ENCODE measurements around the gene CHMP2A.
"Not testable (repeated sequence)": the region's sequence is repeated elsewhere in the genome, so short reads cannot be mapped to it uniquely, and the experiment has no call there.

Gene CHMP2A

GRCh38 chr19:58554494-58555368 is at the start of gene CHMP2A:
Gene CHMP2A, minus strand, starts transcription at chr19:58555105. Its CDS starts 893 bp downstream, at chr19:58554212.
- peak; percentile 98 for DNase-seq (ENCODE audit: low read depth)

GRCh38 chr19:58586133-58586765 is 31.3 kb upstream of the CHMP2A start:
- DNase-seq (ENCODE audit: low read depth): no peak

- DNase-seq (ENCODE audit: low read depth): no peak
Measured at GRCh38 chr19:58585442-58586132, 30.7 kb upstream of the CHMP2A start.

GRCh38 chr19:58584498-58585441 is 29.9 kb upstream of the CHMP2A start:
- DNase-seq (ENCODE audit: low read depth): no peak

GRCh38 chr19:58582985-58583384 is 28.1 kb upstream of the CHMP2A start:
- DNase-seq (ENCODE audit: low read depth): no peak

GRCh38 chr19:58581227-58582141 is 26.6 kb upstream of the CHMP2A start:
- peak; percentile 78 for DNase-seq (ENCODE audit: low read depth)

GRCh38 chr19:58579473-58580142 is 24.7 kb upstream of the CHMP2A start:
- no peak for DNase-seq (ENCODE audit: low read depth)

GRCh38 chr19:58578012-58578925 is 23.4 kb upstream of the CHMP2A start:
- no peak for DNase-seq (ENCODE audit: low read depth)

- not testable (repeated sequence) for DNase-seq (ENCODE audit: low read depth)
Measured at GRCh38 chr19:58577581-58577980, 22.7 kb upstream of the CHMP2A start.

- no peak for DNase-seq (ENCODE audit: low read depth)
Measured at GRCh38 chr19:58575183-58576041, 20.5 kb upstream of the CHMP2A start.

GRCh38 chr19:58573658-58574164 is 18.8 kb upstream of the CHMP2A start:
- DNase-seq (ENCODE audit: low read depth): no peak

- DNase-seq (ENCODE audit: low read depth): peak; percentile 98
Measured at GRCh38 chr19:58572818-58573657, 18.1 kb upstream of the CHMP2A start, which contains the start of gene MZF1. Gene MZF1, minus strand, starts transcription at chr19:58573335. Its CDS starts 1,946 bp downstream, at chr19:58571389.

- no peak for DNase-seq (ENCODE audit: low read depth)
Measured at GRCh38 chr19:58572026-58572817, 17.3 kb upstream of the CHMP2A start.

GRCh38 chr19:58571575-58571947 is 16.7 kb upstream of the CHMP2A start:
- DNase-seq (ENCODE audit: low read depth): no peak

GRCh38 chr19:58570770-58571574 is 16.1 kb upstream of the CHMP2A start:
- no peak for DNase-seq (ENCODE audit: low read depth)

Measured in stimulated activated CD8-positive, alpha-beta memory T cell treated with anti-CD3 and anti-CD28 coated beads, Interleukin-15, amount 100 ng/mL, for 24 hours (primary cell).